HepG2 (cell line): ENCODE results near the gene CD302. TPM values are rescaled to one million over a fixed set of nuclear protein-coding genes. Genes with fewer than 3 reads are reported as not detected.

Experiments
- ARID3A ChIP-seq: IDR thresholded peaks from 2 replicates; pipeline ENCODE4 v1.6.1; 2012; ENCODE audit warnings: low read depth, low read length, improper control_type of control experiment
- BCL6 ChIP-seq: IDR thresholded peaks from 2 replicates; pipeline ENCODE4 v1.6.1; 2016; ENCODE audit warnings: missing genetic modification reagents, missing compliant biosample characterization
- CEBPZ ChIP-seq: IDR thresholded peaks from 2 replicates; pipeline ENCODE4 v1.6.1; 2012; ENCODE audit warnings: low read length, improper control_type of control experiment
- CENPBD1 ChIP-seq: sonication (generic); formaldehyde crosslinking; IDR thresholded peaks from 2 replicates; pipeline ENCODE4 v1.8.0; 2022; ENCODE audit warnings: missing genetic modification reagents, low read depth, mild to moderate bottlenecking, borderline replicate concordance
- E2F5 ChIP-seq: sonication (generic); formaldehyde crosslinking; conservative IDR thresholded peaks from 2 replicates; pipeline ENCODE4 v1.4.0; 2020; ENCODE audit warnings: missing genetic modification reagents
- HNF4A ChIP-seq: sonication (generic); formaldehyde crosslinking; IDR thresholded peaks from 2 replicates; pipeline ENCODE4 v1.4.0; 2020; ENCODE audit warnings: missing genetic modification reagents
- IRF2 ChIP-seq: IDR thresholded peaks from 2 replicates; pipeline ENCODE4 v1.6.1; 2018; ENCODE audit warnings: missing genetic modification reagents, missing compliant biosample characterization
- NFRKB ChIP-seq: fragments of 450-650 bp; IDR thresholded peaks from 2 replicates; pipeline ENCODE4 v1.6.1; 2017
- POLR2AphosphoS5 ChIP-seq: IDR thresholded peaks from 2 replicates; pipeline ENCODE4 v1.6.1; 2012; ENCODE audit warnings: low read depth, low read length
- RFX3 ChIP-seq: IDR thresholded peaks from 2 replicates; pipeline ENCODE4 v1.6.1; 2016; ENCODE audit warnings: missing biosample characterization, missing genetic modification reagents
- SKI ChIP-seq: fragments of 450-650 bp; IDR thresholded peaks from one replicate; pipeline ENCODE4 v1.6.1; 2018; ENCODE audit warnings: mild to moderate bottlenecking; ENCODE audit not compliant: partially characterized antibody
- THRA ChIP-seq: sonication (generic); formaldehyde crosslinking; IDR thresholded peaks from 2 replicates; pipeline ENCODE4 v1.4.0; 2020; ENCODE audit warnings: missing genetic modification reagents, borderline replicate concordance
- ZBTB26 ChIP-seq: IDR thresholded peaks from 2 replicates; pipeline ENCODE4 v1.6.1; 2016; ENCODE audit warnings: missing compliant biosample characterization, missing genetic modification reagents, borderline replicate concordance
- ZKSCAN5 ChIP-seq: sonication (generic); formaldehyde crosslinking; IDR thresholded peaks from 2 replicates; pipeline ENCODE4 v1.5.1; 2020; ENCODE audit warnings: mild to moderate bottlenecking, missing genetic modification reagents
- ZNF569 ChIP-seq: sonication (generic); formaldehyde crosslinking; IDR thresholded peaks from 2 replicates; pipeline ENCODE4 v1.5.0; 2020; ENCODE audit warnings: mild to moderate bottlenecking, missing genetic modification reagents, moderate library complexity, borderline replicate concordance
- polyA plus RNA-seq, 8 experiments: library from polyadenylated mRNA; depleted of rRNA in 3 of 8; stranded (reverse) in 7 of 8; unstranded in 1 of 8; fragments of >200 nt; fragmentation: Illumina TruSeq in 4 of 8; extraction: Trizol in 4 of 8; gene quantifications; 2 replicates each; pipeline versions ENCODE4 v1.2.1 to v1.2.3, GENCODE V29; 2011 to 2016; ENCODE audit warnings: low read depth in 4 of 8, missing spikeins in 1 of 8, mixed read lengths in 1 of 8; ENCODE audit not compliant: insufficient read depth in 1 of 8
- total RNA-seq, 5 experiments: library from RNA; depleted of rRNA; stranded (reverse); fragments of >200 nt; fragmentation: Illumina TruSeq; extraction: Trizol; gene quantifications; 2 replicates each; pipeline ENCODE4 v1.2.3, GENCODE V29; 2016; ENCODE audit warnings: low read depth in 1 of 5

CD302 gene
- total and polyA plus RNA-seq, 2 of the 13 experiments (the other 11 are each of a cell fraction or from before 2014, with no cell fraction given), result 8.0 to 15.6 TPM

GRCh38 chr2:159799833-159800232, 1.8 kb upstream of the CD302 start (continued):
- TF ChIP-seq CEBPZ (no peak), THRA (no peak), NFRKB (no peak), BCL6 (0 out of 2 replicates have a peak, but pooled peaks have one; percentile 37), ZKSCAN5 (no peak), IRF2 (CRISPR knock-in tag) (0 out of 2 replicates have a peak, but pooled peaks have one; percentile 49), POLR2AphosphoS5 (no peak), ZBTB26 (CRISPR knock-in tag) (no peak), HNF4A (CRISPR knock-in tag) (peak; percentile 88), RFX3 (CRISPR knock-in tag) (no peak), ZNF569 (CRISPR knock-in tag) (no peak), ARID3A (peak; percentile 85; the same call in 1 of the 2 replicates), E2F5 (CRISPR knock-in tag) (no peak), SKI (no peak), CENPBD1 (CRISPR knock-in tag) (no peak)
